H9 (cell line): ENCODE measurements around the gene GPR156. TPM values are rescaled to one million over a fixed set of nuclear protein-coding genes. Genes with fewer than 3 reads are reported as not detected.

Experiments used
- DNase-seq: peaks from one replicate; pipeline ENCODE4 v3.0.0-alpha.2; 2017
- H2AFZ ChIP-seq: one replicate; pipeline ENCODE4 v1.6.1; 2013; ENCODE audit warnings: mild to moderate bottlenecking, low read length, control low read depth, moderate library complexity
- H2AK5ac ChIP-seq: 2 replicates; pipeline ENCODE4 v1.6.1; 2013; ENCODE audit warnings: low read length, control low read depth, mixed read lengths; ENCODE audit not compliant: insufficient read length
- H2BK120ac ChIP-seq: one replicate; pipeline ENCODE4 v1.6.1; 2013; ENCODE audit warnings: low read depth, mild to moderate bottlenecking, low read length, control low read depth, inconsistent platforms; ENCODE audit not compliant: poor library complexity, severe bottlenecking
- H2BK12ac ChIP-seq: 2 replicates; pipeline ENCODE4 v1.6.1; 2013; ENCODE audit warnings: low read length, control low read depth, mixed read lengths, low read depth; ENCODE audit not compliant: insufficient read length
- H2BK15ac ChIP-seq: 2 replicates; pipeline ENCODE4 v1.6.1; 2013; ENCODE audit warnings: low read depth, low read length, control low read depth
- H2BK20ac ChIP-seq: one replicate; pipeline ENCODE4 v1.6.1; 2013; ENCODE audit warnings: low read depth, mild to moderate bottlenecking, low read length, control low read depth, inconsistent platforms; ENCODE audit not compliant: poor library complexity, severe bottlenecking
- H2BK5ac ChIP-seq: 2 replicates; pipeline ENCODE4 v1.6.1; 2013; ENCODE audit warnings: low read length, control low read depth, mixed read lengths; ENCODE audit not compliant: insufficient read length
- H3K14ac ChIP-seq: 2 replicates; pipeline ENCODE4 v1.6.1; 2013; ENCODE audit warnings: low read length, control low read depth; ENCODE audit not compliant: insufficient read depth
- H3K18ac ChIP-seq: 2 replicates; pipeline ENCODE4 v1.6.1; 2013; ENCODE audit warnings: low read depth, mild to moderate bottlenecking, mixed read lengths, low read length, control low read depth; ENCODE audit not compliant: insufficient read length
- H3K23ac ChIP-seq: 2 replicates; pipeline ENCODE4 v1.6.1; 2013; ENCODE audit warnings: low read length, control low read depth, mixed read lengths, low read depth; ENCODE audit not compliant: insufficient read length
- H3K23me2 ChIP-seq: 2 replicates; pipeline ENCODE4 v1.6.1; 2013; ENCODE audit warnings: low read depth, mild to moderate bottlenecking, mixed read lengths, low read length, control low read depth; ENCODE audit not compliant: insufficient read length, poor library complexity, severe bottlenecking
- H3K27ac ChIP-seq: 2 replicates; pipeline ENCODE4 v1.5.1; 2013; ENCODE audit warnings: low read length, control low read depth, mixed read lengths, low read depth; ENCODE audit not compliant: insufficient read length
- H3K27me3 ChIP-seq: 2 replicates; pipeline ENCODE4 v1.6.1; 2013; ENCODE audit warnings: low read length, control low read depth, inconsistent platforms; ENCODE audit not compliant: insufficient read depth
- H3K4ac ChIP-seq: 2 replicates; pipeline ENCODE4 v1.6.1; 2013; ENCODE audit warnings: low read depth, mild to moderate bottlenecking, control low read depth, inconsistent platforms, low read length, moderate library complexity
- H3K4me1 ChIP-seq: 2 replicates; pipeline ENCODE4 v1.6.1; 2013; ENCODE audit warnings: low read length, control low read depth, inconsistent platforms; ENCODE audit not compliant: insufficient read depth
- H3K4me2 ChIP-seq: 2 replicates; pipeline ENCODE4 v1.6.1; 2013; ENCODE audit warnings: low read length, control low read depth, mixed read lengths; ENCODE audit not compliant: insufficient read length, insufficient read depth
- H3K56ac ChIP-seq: 2 replicates; pipeline ENCODE4 v1.6.1; 2013; ENCODE audit warnings: low read depth, mild to moderate bottlenecking, mixed read lengths, low read length, control low read depth; ENCODE audit not compliant: insufficient read length
- H3K79me1 ChIP-seq: 2 replicates; pipeline ENCODE4 v1.6.1; 2013; ENCODE audit warnings: low read depth, mild to moderate bottlenecking, moderate library complexity, low read length, control low read depth, inconsistent platforms; ENCODE audit not compliant: insufficient read depth, poor library complexity, severe bottlenecking
- H3K79me2 ChIP-seq: 2 replicates; pipeline ENCODE4 v1.6.1; 2013; ENCODE audit warnings: low read length, control low read depth, inconsistent platforms; ENCODE audit not compliant: insufficient read depth
- H3K9ac ChIP-seq: 2 replicates; pipeline ENCODE4 v1.6.1; 2013; ENCODE audit warnings: low read length, control low read depth, mixed read lengths; ENCODE audit not compliant: insufficient read length; ENCODE audit errors: extremely low read depth
- H3K9me3 ChIP-seq: one replicate; pipeline ENCODE4 v1.6.1; 2013; ENCODE audit warnings: low read depth, low read length, inconsistent platforms; ENCODE audit not compliant: control insufficient read depth
- H3T11ph ChIP-seq: one replicate; pipeline ENCODE4 v1.6.1; 2013; ENCODE audit warnings: mild to moderate bottlenecking, low read length, control low read depth, inconsistent platforms
- H4K20me1 ChIP-seq: one replicate; pipeline ENCODE4 v1.6.1; 2013; ENCODE audit not compliant: control insufficient read depth, insufficient read length, insufficient read depth
- H4K5ac ChIP-seq: 2 replicates; pipeline ENCODE4 v1.6.1; 2013; ENCODE audit warnings: low read depth, mild to moderate bottlenecking, mixed read lengths, low read length, control low read depth; ENCODE audit not compliant: insufficient read length
- H4K8ac ChIP-seq: replicated peaks from 2 replicates; pipeline ENCODE4 v1.6.1; 2013; ENCODE audit warnings: low read length, control low read depth, mixed read lengths, low read depth; ENCODE audit not compliant: insufficient read length
- H4K91ac ChIP-seq: 2 replicates; pipeline ENCODE4 v1.6.1; 2013; ENCODE audit warnings: low read depth, mild to moderate bottlenecking, moderate library complexity, mixed read lengths, low read length, control low read depth; ENCODE audit not compliant: insufficient read length
- H3K27ac Mint-ChIP-seq, 3 experiments: 2 replicates in 2 of 3; 3 replicates in 1 of 3; pipeline ENCODE4 v1.8.0; 2020 to 2021; ENCODE audit warnings: mixed read lengths in 3 of 3, mild to moderate bottlenecking in 1 of 3, moderate library complexity in 1 of 3
- H3K27me3 Mint-ChIP-seq: 2 replicates; pipeline ENCODE4 v1.8.0; 2021; ENCODE audit warnings: low read depth, mild to moderate bottlenecking, moderate library complexity, mixed read lengths
- H3K36me3 Mint-ChIP-seq, 3 experiments: 2 replicates in 2 of 3; 3 replicates in 1 of 3; pipeline ENCODE4 v1.8.0; 2020 to 2021; ENCODE audit warnings: low read depth in 3 of 3, mixed read lengths in 3 of 3; ENCODE audit not compliant: insufficient read depth in 1 of 3
- H3K4me1 Mint-ChIP-seq, 2 experiments: 2 replicates each; pipeline ENCODE4 v1.8.0; 2020; ENCODE audit warnings: mixed read lengths in 2 of 2
- H3K4me3 Mint-ChIP-seq, 2 experiments: 2 replicates in 1 of 2; 3 replicates in 1 of 2; pipeline ENCODE4 v1.8.0; 2020 to 2021; ENCODE audit warnings: mild to moderate bottlenecking in 2 of 2, mixed read lengths in 2 of 2, moderate library complexity in 1 of 2
- H3K9me3 Mint-ChIP-seq, 2 experiments: 2 replicates in 1 of 2; 3 replicates in 1 of 2; pipeline ENCODE4 v1.8.0; 2020; ENCODE audit warnings: mild to moderate bottlenecking in 2 of 2, mixed read lengths in 2 of 2, moderate library complexity in 1 of 2
- CTCF ChIP-seq: fragments of 200-600 bp; sonication (generic); conservative IDR thresholded peaks from 3 replicates; pipeline ENCODE4 v1.8.0; 2021; ENCODE audit warnings: antibody characterized with exemption, mild to moderate bottlenecking
- WGBS: extraction: QIAGEN DNeasy Blood & Tissue Kit; methylation state at CpG from one replicate; pipeline ENCODE4 v1.1.7; 2013; ENCODE audit warnings: missing lambda C conversion rate, low lambda C conversion rate, mixed read lengths; ENCODE audit not compliant: insufficient read length; ENCODE audit errors: extremely low coverage; 5-methylcytosine and 5-hydroxymethylcytosine counted together
- total RNA-seq: library from RNA; stranded (reverse); gene quantifications from 2 replicates; pipeline ENCODE4 v1.2.1, GENCODE V29; 2021

GPR156 gene
- total RNA-seq, 1 experiment from 2014 or later: 1.8 TPM

DNA sequence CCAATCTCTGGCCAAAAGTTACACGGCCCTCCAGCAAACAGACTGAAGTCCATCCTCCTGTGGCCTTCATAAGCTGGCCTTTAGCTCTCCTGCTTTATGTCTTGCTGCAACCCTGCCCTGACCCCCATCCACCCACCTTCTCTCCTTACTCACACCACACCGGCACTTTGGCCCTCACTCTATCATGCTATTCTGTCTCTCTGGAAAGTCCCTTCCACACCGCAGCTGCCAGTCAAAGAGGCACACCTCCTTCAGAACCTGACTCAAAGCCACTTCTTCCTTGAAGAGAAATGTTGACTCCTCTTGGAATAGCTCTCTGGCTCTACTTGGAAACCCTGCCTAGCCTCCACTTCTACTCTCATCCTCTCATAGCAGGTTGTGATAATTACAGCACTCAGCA, 4.5 kb downstream of the GPR156 start:
- no peak overlapping the region for H3K27ac Mint-ChIP-seq
- H3K56ac ChIP-seq: no peak overlapping the region
- H3K18ac ChIP-seq: no peak overlapping the region
- no peak overlapping the region for H3K9ac ChIP-seq
- H2BK15ac ChIP-seq: no peak overlapping the region
- peaks cover 33% of the 10 kb centered on the region for H3K27me3 Mint-ChIP-seq
- H4K8ac ChIP-seq: no peak overlapping the region
- H2BK5ac ChIP-seq: no peak overlapping the region
- no peaks in the 10 kb centered on the region for H3K36me3 Mint-ChIP-seq
- no peaks in the 10 kb centered on the region for H3K79me1 ChIP-seq
- peaks cover 11 to 17% of the 10 kb centered on the region in 2 experiments for H3K4me1 Mint-ChIP-seq
- no peaks in the 10 kb centered on the region for H3K9me3 ChIP-seq
- H4K20me1 ChIP-seq: no peaks in the 10 kb centered on the region
- H3T11ph ChIP-seq: no peak overlapping the region
- DNase-seq: no peak
- no peaks in the 10 kb centered on the region for H3K4me1 ChIP-seq
- H4K91ac ChIP-seq: no peak overlapping the region
- no peak overlapping the region for H2BK20ac ChIP-seq
- no peak overlapping the region for H3K23ac ChIP-seq
- no peak overlapping the region for H2AFZ ChIP-seq
- no peak overlapping the region for H3K4ac ChIP-seq
- no peaks in the 10 kb centered on the region for H3K23me2 ChIP-seq
- H2AK5ac ChIP-seq: no peak overlapping the region
- H2BK120ac ChIP-seq: no peak overlapping the region
- no peaks in the 10 kb centered on the region for H3K79me2 ChIP-seq
- no peak overlapping the region for H4K5ac ChIP-seq
- no peak for TF ChIP-seq CTCF
- H3K9me3 Mint-ChIP-seq: no peaks in the 10 kb centered on the region
- H3K4me3 Mint-ChIP-seq: no peak overlapping the region
- WGBS: no CpG with 5 or more reads among the region's 3 CpGs
- H2BK12ac ChIP-seq: no peak overlapping the region
- H3K4me2 ChIP-seq: no peak overlapping the region
- H3K27ac ChIP-seq: no peak overlapping the region
- H3K14ac ChIP-seq: no peak overlapping the region
- H3K27me3 ChIP-seq: peaks cover 3% of the 10 kb centered on the region; the same call in 1 of the 2 replicates
